Cerebellar cortex (tissue), 1 donor: ENCODE data around the gene DDIT4.
"Not testable (repeated sequence)": the region's sequence is repeated elsewhere in the genome, so short reads cannot be mapped to it uniquely, and the experiment has no call there.

Experiments
- DNase-seq: peaks from one replicate; pipeline ENCODE4 v3.0.0-alpha.2; 2015; ENCODE audit warnings: low spot score

Gene DDIT4

DNA sequence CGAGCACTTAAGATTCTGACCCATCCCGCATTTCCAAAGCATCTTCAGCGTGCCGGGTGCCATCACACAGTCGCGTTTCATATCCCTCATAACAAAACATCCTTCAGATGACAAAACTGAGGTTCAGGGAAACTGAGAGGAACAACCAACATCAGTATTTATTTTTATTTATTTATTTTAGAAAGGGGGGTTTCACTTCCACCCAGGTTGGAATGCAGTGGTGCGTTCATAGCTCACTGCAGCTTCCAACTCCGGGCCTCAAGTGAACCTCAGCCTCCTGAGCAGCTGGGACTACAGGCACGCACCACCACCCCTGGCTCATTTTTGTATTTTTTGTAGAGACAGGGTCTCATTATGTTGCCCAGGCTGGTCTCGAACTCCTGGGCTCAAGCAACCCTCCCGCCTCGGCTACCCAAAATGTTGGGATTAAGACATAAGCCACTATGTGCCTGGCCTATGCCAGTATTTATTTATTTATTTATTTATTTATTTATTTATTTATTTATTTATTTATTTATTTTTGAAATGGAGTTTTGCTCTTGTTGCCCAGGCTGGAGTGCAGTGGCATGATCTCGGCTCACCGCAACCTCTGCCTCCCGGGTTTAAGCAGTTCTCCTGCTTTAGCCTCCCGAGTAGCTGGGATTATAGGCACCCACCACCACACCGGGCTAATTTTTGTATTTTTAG is 24.4 kb upstream of the DDIT4 start:
- not testable (repeated sequence) for DNase-seq

DNA sequence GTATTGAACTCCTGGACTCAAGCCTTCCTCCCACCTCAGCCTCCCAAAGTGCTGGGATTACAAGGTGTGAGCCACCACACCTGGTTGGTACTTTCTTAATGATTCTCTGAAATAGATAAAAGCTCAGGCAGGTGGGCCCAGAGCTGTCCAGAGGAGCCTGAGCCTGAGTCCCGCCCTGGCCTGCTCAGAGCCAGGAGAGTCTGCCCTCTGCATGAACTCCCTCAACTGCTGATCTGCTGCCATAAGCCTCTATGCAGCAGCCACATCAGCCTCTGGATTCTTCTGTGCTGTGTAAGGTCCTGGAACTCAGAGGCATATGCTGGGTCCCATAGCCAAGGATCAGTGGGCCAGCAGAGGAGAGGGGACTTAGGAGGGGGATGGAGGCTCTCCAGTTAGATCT is 23.1 kb upstream of the DDIT4 start:
- no peak for DNase-seq

DNA sequence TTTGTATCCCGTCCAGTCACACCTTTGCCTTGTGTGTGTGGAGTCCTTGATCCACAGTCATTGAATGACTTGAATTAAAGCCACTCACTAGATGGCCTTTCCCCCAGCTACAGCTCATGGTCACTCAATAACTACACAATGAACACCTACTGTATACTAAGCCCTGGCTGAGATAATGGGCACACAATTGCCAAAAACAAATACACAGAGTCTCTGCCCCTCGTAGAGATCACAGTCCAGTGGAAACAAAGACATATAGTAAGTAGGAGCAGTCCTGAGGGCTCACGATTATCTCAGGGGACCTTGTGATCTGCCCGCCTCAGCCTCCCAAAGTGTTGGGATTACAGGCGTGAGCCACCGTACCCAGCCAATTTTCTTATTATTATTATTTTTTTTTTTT is 22.1 kb upstream of the DDIT4 start:
- DNase-seq, result no peak

DNA sequence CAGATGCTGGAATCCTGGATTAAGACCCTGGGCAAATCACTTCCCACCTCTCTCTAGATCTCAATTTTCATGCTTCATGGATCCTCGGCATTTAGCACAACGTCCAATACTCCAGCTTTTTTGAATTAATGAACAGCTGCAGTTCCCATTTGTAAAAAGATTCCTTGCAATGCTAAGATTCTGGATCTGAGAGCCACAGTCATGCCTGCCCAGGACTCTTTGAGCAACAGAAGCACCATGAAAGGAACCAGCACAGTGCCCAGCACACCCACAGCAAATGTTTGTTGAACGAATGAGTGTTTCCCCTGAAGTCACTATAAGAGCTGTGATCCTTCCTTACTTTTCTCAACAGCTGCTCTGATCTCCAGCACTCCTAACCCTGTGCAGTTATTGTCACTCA is 20.8 kb upstream of the DDIT4 start:
- DNase-seq, result no peak

DNA sequence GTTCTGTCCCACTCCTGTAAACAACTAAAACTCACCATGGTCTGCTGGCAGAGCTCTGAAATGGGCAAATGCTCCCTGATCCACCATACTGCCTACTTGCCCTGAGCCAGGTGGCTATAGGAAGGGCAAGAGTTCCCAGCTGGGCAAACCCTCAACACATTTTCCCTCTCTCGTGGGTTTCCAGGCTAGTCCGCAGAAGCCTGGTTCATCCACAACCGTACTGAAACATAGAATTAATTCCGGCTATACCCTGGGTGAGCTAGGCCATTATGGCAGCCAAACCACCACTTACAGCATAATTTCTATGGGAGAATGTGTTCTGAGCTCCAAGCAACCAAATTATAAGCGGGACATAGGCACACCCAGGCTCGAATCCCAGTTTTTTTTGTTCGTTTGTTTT is 20.1 kb upstream of the DDIT4 start:
- DNase-seq, result no peak

DNA sequence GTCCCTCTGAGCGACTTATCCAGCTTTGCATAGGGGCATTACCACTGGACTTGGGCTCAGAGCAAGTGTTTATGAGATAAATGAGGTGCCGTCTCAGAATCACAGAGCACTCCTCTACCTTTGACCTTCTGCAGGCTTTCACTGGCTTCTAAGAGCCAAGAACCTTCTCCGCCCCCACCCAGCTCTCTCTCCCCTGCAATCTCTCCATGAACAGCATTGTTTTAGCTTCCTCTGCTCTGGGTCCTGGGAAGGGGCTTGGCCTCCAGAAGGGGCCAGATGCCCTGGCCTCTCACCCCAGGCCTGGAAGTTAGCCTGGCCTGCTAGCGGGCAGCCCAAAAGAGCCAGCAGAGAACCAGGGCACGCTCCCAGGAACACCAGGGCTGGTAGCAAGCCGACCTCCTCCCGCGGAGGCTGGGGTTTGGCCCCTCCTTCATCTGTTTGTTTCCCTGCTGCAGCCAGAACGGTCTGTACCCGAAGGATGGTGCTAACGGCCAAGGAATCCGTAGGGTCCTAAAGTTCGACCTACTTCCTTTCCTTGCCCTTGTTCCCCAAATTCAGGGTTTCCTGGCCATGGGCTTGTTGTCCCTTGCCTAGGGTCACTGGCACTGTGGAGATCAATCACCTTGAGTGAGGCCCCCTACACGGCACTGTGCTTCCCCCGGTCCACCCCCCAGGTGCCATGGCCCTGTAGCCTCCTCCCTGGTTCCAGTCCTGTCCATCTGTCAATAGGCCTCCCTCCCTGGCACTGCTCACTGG is 18.7 kb upstream of the DDIT4 start:
- DNase-seq, result peak; percentile 98

DNA sequence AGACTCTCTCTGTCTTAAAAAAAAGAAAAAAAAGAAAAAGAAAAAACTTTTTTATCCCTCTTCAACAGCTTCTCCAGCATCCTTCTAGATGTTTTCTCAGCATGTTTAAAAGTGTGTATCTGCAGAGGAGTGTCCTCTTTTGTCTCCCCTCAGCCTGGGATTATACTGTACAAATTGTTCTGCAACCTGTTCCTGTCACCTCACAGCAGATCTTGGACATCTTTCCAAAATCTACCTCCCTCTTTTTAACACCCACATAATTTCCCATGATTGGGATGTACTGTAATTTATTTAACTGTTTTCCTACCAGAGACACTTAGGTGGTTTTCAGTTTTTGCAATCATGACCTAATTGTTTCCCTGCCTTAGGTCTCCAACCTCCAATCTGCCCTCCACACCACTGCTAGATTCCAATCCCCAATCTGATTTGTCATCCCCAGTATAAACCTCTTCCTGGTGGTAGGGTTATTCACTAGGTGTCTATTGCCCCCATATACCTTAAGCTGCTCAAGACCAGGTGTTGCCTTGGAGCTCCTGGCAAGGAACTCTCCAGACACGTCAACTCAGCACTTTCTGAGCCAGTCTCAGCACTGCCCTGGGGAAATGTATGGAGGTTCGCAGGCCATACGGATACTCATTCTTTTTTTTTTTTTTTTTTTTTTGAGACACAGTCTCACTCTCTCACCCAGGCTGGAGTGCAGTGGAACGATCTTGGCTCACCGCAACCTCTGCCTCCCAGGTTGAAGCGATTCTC is 17.6 kb upstream of the DDIT4 start:
- DNase-seq, result peak; percentile 93

DNA sequence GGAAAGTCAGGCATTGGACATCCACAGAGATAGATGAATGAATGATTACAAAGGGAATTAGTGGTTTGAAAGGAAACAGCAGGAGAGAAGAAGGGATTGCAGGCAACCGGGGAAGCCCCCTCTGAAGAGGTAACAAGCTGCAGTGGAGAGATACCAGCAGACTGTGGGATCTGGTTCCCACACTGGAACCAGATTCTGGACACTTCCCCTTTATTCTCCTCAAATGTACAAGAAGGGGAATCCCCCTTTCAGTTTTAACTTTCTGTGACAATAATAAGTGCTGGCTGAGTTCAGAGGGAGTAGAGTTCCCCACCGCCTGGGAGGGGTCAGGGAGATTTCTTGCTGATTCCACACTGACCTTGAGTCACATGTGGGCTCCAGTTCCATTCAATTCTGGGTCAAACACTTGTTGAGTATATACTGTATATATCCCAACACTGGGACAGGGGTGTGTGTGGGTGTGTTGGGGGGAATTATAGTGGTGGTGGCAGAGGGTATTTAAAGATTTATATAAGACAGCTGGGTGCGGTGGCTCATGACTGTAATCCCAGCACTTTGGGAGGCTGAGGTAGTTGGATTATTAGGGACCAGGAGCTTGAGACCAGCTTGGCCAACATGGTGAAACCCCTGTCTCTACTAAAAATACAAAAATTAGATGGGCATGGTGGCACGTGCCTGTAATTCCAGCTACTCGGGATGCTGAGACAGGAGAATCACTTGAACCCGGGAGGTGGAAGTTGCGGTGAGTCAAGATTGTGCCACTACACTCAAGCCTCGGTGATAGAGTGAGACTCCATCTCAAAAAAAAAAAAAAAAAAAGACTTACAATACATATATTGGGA is 16.5 kb upstream of the DDIT4 start:
- DNase-seq, result no peak

DNA sequence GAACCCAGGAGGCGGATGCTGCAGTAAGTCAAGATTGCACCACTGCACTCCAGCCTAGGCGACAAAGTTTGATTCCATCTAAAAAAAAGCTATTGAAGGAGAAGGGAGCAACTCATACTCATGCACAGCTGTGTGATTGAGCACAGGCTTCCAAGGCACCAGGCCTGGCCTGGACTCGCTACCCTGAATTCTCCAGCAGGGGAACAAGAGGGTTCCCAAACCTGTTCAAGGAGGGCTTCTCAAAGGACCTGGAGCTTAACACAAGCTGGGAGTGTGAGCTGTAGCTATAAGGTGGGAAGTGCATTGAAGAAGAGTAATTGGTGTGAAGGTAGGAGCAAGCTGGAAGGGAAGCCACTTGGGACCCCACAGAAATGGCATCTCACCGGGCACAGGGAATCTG is 15.1 kb upstream of the DDIT4 start:
- no peak for DNase-seq

DNA sequence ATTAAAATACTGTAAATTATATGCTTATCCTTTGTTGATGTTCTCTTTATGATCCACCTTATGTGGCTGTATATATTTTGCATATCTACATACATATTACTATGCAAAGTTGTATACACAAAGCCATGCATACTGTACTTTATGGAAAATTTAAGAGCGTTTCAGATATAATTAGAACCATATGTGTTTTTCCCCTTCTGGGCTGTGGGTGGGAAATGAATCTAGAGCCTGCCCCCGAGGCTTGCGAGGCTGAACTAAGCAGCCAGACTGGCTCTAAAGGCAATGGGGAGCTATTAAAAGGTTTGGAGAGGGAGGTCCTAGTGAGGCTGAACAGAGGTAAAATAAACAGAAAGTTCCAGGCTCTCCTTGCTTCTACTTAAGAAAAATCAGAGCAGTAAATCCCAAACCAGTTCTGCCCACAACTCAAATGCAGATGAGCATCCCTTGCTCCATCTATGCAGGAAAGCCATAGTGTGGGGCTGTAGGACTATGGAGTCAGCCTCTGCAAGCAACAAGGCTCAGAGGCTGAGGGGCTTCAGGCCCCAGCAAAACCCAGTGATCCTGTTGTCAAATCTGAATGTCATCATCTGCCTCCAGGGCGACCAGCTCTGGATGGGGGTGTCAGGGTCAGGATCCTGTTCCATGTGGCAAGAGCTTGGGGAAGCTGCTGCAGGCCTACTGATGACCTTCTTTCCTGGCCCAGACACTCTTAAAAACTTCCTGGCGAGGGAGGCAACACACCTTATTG is 14.1 kb upstream of the DDIT4 start:
- peak; percentile 77 for DNase-seq

DNA sequence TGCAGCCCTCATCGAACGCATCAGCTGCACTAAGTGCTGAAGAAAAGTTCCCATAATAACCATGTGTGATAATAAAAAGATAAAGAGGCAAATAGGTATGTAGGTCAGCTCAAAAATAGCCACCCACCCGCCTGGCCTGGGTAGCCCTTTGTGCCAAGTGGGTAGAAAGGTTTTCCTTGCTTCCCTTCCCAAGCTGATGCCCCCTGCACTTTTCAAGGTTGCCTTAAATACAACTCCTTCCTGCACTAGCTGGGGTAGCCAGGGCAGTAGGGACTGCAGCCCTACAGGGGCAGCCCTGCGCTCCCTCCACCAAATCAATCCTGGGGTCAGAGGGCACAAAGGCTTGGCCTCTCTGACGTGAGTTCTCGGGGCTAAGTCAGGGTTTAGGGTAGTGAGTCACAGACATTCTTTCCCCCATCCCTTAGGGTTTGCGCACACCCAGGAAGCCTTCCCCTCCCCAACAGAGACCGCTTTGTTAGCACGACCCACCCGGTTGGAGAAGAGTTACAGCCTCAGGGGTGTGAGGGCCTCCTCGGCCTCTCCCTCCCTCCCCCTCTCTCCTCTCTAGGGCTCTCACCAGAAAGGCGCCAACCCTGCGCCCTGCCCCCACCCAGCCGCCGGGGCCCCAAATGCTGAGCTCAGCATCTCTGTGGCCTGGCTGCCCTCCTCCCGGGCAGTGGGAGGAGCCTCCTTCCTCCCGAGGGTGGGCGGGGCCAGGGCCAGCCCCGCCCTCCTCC is 13.3 kb upstream of the DDIT4 start:
- DNase-seq, result peak; percentile 84

DNA sequence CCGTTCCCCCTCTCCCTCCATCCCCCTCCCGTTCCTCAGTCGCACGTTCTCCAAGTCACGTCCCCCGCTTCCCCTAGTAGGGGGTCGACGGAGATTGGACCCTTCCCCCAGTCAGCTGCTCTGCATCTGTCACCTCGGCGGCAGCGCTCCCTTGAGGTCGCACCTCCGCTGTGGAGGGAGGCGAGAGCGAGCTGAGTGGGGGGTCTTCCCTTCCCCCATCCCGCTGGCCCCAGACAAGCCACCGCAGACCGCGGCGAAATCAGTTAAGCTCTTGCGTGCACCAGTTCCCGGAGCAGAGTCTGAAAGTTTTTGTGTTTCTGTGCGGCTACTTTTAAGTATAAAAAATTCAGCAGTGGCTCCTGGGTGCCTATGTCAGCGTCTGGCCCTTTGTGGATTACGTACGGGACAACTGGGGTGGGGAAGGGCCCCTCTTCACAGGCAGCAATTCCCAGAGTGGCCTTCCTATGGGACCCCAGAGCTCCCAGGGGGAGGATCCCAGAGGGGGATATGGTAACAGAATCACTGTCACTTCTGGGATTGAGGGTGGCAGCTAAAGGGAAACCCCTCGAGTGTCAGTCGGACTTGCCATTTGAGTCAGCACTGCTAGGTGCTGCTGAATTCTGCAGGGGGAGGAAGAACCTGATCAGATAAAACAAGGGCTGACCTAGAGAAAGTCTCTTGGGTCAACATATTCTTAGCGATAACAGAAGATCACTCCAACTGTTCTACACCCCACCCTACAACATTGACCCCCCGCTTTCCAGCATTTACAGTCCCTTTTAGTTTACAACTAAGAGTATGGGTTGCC is 12.5 kb upstream of the DDIT4 start:
- no peak for DNase-seq

DNA sequence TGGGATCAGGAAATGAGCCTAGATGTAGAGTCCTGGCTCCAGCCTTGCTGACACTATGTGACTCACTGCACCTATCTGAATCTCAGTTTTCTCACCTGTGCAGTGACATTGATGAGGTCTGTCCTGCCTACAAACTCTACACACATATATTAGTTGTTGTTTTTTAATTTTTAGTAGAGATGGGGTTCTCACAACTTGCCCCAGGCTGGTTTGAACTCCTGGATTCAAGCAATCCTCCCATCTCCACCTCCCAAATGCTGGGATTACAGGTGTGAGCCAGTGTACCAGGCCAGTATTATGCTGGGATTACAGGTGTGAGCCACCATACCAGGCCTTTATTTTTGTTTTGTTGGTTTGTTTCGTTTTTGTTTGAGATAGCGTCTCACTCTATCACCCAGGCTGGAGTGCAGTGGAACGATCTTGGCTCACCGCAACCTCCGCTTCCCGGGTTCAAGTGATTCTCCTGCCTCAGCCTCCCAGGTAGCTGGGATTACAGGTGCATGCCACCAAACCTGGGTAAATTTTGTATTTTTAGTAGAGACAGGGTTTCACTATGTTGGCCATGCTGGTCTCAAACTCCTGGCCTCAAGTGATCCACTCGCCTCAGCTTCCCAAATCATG is 11.8 kb upstream of the DDIT4 start:
- no peak for DNase-seq

DNA sequence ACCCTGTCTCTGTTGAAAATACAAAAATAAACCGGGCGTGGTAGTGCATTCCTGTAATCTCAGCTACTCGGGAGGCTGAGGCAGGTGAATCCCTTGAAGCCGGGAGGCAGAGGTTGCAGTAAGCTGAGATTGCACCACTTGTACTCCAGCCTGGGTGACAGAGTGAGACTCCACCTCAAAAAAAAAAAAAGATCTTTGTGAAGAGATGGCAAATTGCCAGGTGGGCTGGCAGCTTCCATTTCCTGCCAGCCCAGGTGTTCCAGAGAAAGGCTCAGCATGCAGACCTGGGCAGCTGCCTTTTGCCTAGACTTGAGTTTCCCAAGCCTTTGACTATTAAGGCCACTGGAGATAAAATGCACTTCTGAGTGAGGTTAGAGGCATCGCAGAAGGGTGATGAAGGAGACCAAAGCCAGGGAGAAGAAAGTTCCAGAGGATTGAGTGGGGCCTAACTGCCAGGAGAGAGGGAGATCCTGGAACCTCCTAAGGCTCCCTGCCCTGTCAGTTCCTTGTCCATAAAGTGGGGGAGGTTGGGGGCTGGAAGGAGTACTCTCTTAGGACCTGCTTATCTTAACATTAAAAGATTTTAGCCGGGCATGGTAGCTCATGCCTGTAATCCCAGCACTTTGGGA is 10.0 kb upstream of the DDIT4 start:
- DNase-seq, result no peak

DNA sequence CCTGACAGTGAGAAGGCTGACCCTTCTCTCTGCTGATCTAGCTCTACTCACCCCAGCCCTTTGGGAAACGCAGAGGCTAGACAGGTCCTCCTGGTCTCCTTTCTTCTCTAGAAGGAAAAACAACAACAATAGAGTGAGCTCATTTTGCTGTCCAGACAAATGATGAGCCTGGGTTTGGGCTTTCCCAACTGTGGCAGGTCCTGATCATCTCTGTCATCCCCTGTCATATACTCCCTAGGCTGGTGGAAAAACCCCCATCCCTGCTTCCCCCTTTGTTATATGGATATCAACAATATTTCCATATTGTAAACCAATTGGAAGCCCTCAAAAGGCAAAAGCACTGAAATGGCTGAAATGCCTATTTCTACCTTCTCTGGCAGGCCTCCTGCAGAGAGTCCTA is 9.2 kb upstream of the DDIT4 start:
- no peak for DNase-seq

DNA sequence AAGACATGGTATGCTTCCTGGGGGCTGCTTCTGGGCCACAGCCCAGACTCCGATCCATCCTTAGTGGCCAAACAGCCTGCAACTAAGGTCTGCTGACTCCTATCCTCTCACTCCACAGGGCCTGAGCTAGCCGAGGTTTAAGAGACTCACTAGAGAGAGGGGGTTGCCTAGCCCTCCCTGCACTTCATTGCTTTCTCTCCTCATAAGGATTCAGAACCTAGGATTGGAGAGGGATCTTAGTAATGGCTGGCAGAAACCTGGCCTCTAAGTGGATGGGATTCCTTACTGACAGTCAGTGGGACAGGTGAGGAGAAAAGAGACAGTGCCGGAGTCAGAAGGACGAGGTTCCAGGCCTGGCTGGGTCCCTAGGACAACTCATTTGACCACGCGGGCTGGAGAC is 8.2 kb upstream of the DDIT4 start:
- peak; percentile 44 for DNase-seq

DNA sequence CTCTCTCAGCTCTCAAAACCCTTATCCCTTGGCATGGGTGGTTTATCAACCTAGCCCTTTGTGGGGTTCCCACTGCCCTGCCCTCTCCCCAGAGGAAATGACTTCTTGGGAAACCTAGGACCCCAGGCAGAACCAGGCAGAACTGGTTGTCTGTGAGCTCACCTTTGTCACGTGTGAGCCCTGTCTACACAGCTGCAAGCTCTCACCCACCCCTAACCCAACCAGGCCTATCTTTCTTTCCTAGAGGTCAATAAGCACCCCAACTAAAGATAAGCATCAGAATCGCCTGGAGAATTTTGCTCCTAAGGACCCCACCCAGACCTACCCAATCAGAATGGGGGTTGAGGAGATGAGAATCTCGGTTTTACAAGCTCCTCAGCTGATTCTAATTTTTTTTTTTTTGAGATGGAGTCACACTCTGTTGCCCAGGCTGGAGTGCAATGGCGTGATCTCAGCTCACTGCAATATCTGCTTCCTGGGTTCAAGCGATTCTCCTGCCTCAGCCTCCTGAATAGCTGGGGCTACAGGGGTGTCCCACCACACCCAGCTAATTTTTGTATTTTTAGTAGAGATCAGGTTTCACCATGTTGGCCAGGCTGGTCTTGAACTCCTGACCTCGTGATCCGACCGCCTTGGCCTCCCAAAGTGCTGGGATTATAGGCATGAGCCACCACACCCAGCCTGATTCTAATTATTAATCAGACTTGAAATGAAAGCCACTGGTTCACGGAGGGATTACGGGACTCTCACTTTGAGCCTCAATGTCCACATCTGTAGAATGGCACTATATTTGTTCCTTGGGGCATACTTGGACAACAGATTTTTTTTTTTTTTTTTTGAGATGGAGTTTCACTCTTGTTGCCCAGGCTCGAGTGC is 7.5 kb upstream of the DDIT4 start:
- DNase-seq, result peak; percentile 13

DNA sequence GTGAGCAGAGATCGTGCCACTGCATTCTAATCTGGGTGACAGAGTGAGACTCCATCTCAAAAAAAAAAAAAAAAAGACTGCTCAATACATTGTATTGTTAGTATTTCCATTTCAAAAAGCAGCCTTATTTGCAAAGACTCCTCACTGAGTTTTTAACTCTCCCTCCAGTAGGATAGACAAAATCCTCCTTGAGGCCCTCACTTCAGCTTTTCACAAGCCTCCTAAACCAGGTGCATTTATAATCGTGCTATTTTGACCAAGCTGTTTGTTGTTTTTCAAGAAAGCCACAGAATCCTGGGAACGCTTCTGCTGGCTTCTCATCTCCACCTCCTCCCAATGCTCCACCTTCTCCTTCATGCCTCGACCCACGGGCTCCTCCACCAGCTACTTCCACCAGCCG is 6.3 kb upstream of the DDIT4 start:
- DNase-seq, result peak; percentile 49
